Effector memory CD4-positive, alpha-beta T cell (primary cell): ENCODE measurements around the gene PREP.

Experiments
- DNase-seq, 3 donors: peaks; one replicate each; pipeline ENCODE4 v3.0.0-alpha.2; 2020
- H3K27ac ChIP-seq: 2 replicates; pipeline ENCODE4 v1.7.0; 2013; ENCODE audit warnings: mild to moderate bottlenecking, low read length, moderate library complexity; ENCODE audit not compliant: insufficient read depth, poor library complexity, severe bottlenecking
- H3K27me3 ChIP-seq: replicated peaks from 2 replicates; pipeline ENCODE4 v1.7.0; 2013; ENCODE audit warnings: mild to moderate bottlenecking, low read length; ENCODE audit not compliant: insufficient read depth, control insufficient read depth, poor library complexity, severe bottlenecking
- H3K36me3 ChIP-seq: 2 replicates; pipeline ENCODE4 v1.7.0; 2013; ENCODE audit warnings: mild to moderate bottlenecking, low read length, moderate library complexity; ENCODE audit not compliant: control insufficient read depth, insufficient read depth
- H3K4me1 ChIP-seq: 2 replicates; pipeline ENCODE4 v1.7.0; 2013; ENCODE audit warnings: low read length, mild to moderate bottlenecking; ENCODE audit not compliant: control insufficient read depth, insufficient read depth, poor library complexity, severe bottlenecking
- H3K4me3 ChIP-seq: 2 replicates; pipeline ENCODE4 v1.7.0; 2013; ENCODE audit warnings: low read length, low read depth, mild to moderate bottlenecking; ENCODE audit not compliant: insufficient read depth, poor library complexity, severe bottlenecking
- H3K9me3 ChIP-seq: 2 replicates; pipeline ENCODE4 v1.7.0; 2013; ENCODE audit warnings: mild to moderate bottlenecking, low read length, moderate library complexity; ENCODE audit not compliant: control insufficient read depth

Gene PREP

DNA sequence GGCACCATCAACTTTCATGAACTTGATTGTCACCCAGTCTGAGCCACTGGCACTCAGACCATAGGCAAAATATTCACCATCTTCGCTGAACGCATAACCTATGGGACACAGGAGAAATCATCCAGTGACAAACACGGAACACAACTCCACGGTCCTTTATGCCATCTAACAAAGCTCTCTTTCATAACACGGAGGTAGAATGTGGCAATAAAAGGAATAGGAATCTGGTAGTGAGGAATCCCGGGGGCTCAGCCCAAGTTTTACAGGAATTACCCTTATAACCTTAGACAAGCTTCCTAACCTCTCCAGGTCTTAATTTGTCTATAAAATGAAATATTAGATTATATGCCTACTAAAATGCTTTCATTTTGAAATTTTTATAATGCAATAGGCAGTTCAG lies 29.4 kb downstream of the PREP start:
- Histone ChIP-seq H3K4me1 (no peaks in the 10 kb centered on the region), H3K27ac (no peak overlapping the region), H3K36me3 (peaks cover 47% of the 10 kb centered on the region), H3K4me3 (no peak overlapping the region), H3K27me3 (no peaks in the 10 kb centered on the region), H3K9me3 (no peaks in the 10 kb centered on the region)
- no peak for DNase-seq

DNA sequence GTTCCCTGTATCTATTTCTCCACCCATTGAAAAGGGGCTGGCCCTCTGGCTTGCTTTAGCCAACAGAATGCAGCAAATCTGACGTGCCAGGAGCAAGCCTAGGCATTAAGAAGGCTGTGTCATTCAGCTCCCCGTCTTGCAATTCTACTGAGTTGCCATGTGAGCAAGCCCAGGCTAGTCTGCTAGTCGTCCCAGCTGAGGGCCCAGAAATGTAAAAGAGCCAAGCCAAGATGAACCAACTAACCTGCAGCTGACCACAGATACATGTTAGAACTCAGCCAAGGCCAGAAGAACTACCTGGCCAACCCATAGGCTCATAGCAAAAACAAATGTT lies 30.1 kb downstream of the PREP start:
- no peak for DNase-seq
- H3K36me3 ChIP-seq = peaks cover 48% of the 10 kb centered on the region
- no peak overlapping the region for H3K27ac ChIP-seq

DNA sequence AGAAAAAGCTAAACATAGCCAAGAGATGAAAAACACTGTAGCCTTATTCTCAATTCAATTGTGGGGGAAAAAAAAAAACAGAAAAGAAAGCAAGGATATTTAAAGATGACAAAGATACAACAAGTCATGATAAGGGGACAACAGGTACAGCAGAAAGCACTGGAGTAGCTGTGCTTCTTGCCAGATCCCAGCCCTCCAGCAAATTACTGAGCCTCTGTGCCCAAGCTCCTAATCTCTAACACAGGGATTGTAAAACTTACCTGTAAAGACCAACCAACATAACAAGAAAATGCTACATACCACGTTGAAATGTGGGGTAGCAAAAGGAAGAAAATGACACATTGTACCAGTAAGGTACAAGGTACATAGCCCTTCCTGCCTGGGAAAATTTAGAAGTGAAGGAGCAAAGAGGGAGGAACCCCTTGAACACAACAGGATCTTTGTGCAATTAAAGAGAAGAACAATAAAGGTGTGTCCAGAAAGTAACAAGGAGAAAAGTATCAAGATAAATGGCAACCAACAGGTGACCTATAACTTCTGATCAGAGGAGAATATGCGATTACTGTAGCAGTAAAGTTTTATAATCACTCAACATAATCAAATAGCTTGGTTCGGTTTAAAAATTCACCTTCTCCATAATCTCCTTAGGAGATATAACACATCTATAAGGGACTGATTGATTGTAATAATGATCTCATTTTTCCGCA lies 30.6 kb downstream of the PREP start:
- Histone ChIP-seq H3K36me3 (peaks cover 43% of the 10 kb centered on the region), H3K27ac (no peak overlapping the region), H3K4me3 (no peak overlapping the region), H3K4me1 (no peaks in the 10 kb centered on the region), H3K9me3 (no peaks in the 10 kb centered on the region), H3K27me3 (no peaks in the 10 kb centered on the region)
- DNase-seq = no peak

More for the DNA sequence above, 30.1 kb downstream of the PREP start:
- Histone ChIP-seq H3K4me3 (no peak overlapping the region), H3K4me1 (no peaks in the 10 kb centered on the region), H3K9me3 (no peaks in the 10 kb centered on the region), H3K27me3 (no peaks in the 10 kb centered on the region)

DNA sequence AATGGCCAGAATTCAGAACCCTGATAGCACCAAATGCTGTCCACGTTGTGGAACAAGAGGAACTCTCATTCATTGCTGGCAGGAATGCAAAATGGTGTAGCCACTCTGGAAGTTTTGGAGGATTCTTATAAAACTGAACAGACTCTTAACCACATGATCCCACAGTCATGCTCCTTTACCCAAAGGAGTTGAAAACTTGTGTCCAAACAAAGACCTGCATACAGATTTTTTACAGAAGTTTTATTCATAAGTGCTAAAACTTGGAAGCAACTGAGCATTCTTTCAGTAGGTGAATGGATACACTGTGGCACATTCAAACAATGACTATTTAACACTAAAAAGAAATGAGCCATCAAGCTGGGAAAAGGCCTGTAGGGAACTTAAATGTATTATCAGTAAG lies 32.5 kb downstream of the PREP start:
- no peaks in the 10 kb centered on the region for H3K27me3 ChIP-seq
- no peak for DNase-seq
- no peak overlapping the region for H3K4me3 ChIP-seq
- no peaks in the 10 kb centered on the region for H3K4me1 ChIP-seq
- H3K9me3 ChIP-seq = no peaks in the 10 kb centered on the region
- H3K36me3 ChIP-seq = peaks cover 37% of the 10 kb centered on the region
- no peak overlapping the region for H3K27ac ChIP-seq

DNA sequence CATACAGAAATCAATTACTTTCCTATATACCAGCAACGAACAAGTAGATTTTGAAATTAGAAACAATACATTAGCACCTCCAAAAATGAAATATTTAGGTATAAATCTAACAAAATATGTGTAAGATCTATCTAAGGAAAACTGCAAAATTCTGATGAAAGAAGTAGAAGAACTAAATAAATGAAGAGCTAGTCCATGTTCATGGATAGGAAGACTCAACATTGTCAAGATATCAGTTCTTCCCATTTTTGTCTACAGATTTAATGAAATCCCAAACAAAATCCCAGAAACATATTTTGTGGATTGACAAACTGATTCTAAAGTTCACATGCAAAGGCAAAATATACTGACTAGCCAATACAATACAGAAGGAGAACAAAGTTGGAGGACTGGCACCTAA lies 33.7 kb downstream of the PREP start:
- Histone ChIP-seq H3K4me1 (no peaks in the 10 kb centered on the region), H3K9me3 (no peaks in the 10 kb centered on the region), H3K27ac (no peak overlapping the region), H3K36me3 (peaks cover 32% of the 10 kb centered on the region), H3K4me3 (no peak overlapping the region), H3K27me3 (no peaks in the 10 kb centered on the region)
- DNase-seq = no peak

DNA sequence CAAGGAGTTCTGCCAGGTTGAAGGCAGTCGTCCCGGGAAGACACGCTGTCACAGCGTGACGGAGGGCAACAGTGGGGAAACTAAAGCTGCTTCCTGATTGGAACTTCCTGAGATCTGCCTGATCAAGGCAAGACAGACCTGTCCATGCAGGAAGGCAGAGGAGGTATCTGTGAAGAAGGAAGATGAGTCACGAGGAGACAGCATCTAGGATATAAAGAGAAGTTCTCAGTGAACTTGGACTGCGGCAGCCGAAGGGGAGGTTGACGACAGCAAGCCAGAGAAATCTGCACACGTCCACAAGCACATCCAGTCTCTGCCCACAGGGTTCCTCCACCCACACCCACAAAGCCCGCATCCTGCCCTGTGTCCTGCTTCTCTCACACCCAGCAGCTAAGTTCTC lies 38.6 kb downstream of the PREP start:
- peaks cover 38% of the 10 kb centered on the region for H3K36me3 ChIP-seq
- no peaks in the 10 kb centered on the region for H3K27me3 ChIP-seq
- no peaks in the 10 kb centered on the region for H3K4me1 ChIP-seq
- no peak overlapping the region for H3K4me3 ChIP-seq
- no peak for DNase-seq
- H3K27ac ChIP-seq = no peak overlapping the region
- no peaks in the 10 kb centered on the region for H3K9me3 ChIP-seq

DNA sequence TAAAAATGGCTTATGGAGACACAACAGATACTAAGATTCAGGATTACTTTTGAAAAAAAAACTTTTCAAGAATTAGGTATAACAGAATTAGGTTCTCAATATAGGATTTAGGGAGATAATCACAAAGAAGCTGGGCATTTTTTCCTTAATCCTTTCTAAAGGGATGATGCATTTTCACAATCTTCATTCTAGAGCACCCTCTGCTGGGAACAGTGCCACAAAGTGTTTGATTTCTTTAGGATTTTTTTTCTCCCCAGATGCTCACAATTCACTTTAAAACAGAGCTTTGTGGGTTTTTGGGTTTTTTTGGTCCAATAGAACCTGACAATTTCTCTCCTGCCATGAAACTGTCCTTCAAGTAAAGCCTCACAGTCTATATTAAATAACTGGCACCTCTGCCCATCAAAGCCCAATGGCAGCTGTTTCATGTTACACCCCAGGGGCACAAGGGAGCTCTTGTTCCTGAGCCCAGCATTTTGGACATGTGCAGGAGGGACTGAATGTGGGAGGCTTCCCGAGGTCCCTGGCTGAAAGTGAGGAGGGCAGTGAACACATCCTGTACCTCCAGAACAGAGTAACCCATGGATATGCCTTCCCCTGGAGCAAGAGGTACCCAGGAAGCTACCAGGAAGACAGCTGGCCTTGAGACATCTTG lies 39.7 kb downstream of the PREP start:
- Histone ChIP-seq H3K36me3 (peaks cover 38% of the 10 kb centered on the region), H3K27ac (no peak overlapping the region), H3K4me1 (no peaks in the 10 kb centered on the region), H3K27me3 (no peaks in the 10 kb centered on the region), H3K9me3 (no peaks in the 10 kb centered on the region), H3K4me3 (no peak overlapping the region)
- DNase-seq = no peak

DNA sequence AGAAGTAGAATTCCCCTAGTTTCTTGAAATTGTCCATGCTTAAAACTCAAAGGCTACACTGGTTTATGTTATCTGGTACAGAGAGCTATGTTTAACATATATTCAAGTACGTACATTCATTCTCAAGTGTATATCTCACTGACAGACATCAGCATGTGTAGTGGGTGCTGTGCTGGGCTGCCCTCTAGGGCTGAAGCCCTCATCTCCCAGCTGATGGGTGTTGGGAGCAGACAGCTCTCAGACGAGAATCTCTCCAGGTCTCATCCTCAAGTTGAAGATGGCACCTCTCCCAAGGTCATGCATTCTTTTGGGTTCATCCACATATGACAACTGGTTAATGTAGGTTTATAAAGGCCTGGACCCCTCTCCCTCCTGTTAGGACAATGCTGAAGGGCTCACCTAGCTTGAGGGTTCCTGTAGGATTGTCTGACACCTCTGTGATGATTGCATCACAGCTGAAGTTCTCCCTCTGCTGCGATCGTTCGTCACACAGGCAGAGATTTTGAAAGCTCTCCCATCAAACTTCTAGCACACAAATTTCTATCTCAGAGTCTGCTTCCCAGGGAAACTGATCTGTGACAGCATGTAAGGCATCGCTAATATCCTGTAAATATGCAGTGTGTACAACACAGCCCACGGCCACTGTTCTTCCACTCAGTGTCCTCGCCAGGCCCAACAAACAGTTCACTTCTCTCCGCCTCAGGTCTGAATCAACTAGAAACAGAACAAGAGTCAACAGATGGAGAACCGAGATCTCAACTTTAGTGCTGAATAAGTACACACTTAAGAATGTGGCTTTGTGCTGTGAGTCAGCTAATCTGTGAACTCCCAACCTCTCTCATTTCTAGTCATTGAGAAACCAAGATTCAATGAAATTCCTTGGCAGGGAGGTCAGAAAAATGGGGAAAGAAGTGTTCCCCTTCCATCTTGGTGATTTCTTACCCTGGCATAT lies 43.2 kb downstream of the PREP start:
- Histone ChIP-seq H3K27ac (no peak overlapping the region), H3K36me3 (peaks cover 41% of the 10 kb centered on the region), H3K27me3 (no peaks in the 10 kb centered on the region), H3K9me3 (no peaks in the 10 kb centered on the region), H3K4me1 (no peaks in the 10 kb centered on the region), H3K4me3 (no peak overlapping the region)
- DNase-seq = no peak

DNA sequence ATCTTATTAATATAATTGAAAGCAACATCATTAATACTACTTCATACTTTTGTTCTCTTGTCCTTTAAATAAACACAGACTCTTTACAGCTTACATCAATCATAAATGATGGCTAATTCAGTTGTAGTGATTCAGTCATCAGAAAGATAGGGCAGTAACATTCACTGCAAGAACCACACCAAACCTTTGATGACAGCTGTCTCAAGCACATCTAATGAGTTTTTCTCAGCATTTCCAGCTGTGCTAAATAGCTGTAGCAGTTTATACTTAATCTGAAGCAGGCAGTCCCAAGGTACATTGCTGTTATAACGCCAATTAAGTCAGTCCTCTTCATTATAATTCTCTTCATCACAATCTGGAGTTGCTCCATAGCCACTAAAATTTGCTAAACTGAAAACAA lies 45.7 kb downstream of the PREP start:
- Histone ChIP-seq H3K9me3 (no peaks in the 10 kb centered on the region), H3K4me3 (no peak overlapping the region), H3K27ac (no peak overlapping the region), H3K27me3 (no peaks in the 10 kb centered on the region), H3K36me3 (peaks cover 37% of the 10 kb centered on the region), H3K4me1 (no peaks in the 10 kb centered on the region)
- no peak for DNase-seq
